Prostate gland (tissue), 1 donor: ENCODE measurements around the gene INPP4B.

Source experiments
- POLR2A ChIP-seq: fragments of 450-650 bp; IDR thresholded peaks from one replicate; pipeline ENCODE4 v1.6.1; 2016; ENCODE audit warnings: antibody characterized with exemption, mild to moderate bottlenecking
- POLR2AphosphoS5 ChIP-seq: sonication (generic); formaldehyde crosslinking; IDR thresholded peaks from one replicate; pipeline ENCODE4 v1.6.1; 2017; ENCODE audit warnings: antibody characterized with exemption

DNA sequence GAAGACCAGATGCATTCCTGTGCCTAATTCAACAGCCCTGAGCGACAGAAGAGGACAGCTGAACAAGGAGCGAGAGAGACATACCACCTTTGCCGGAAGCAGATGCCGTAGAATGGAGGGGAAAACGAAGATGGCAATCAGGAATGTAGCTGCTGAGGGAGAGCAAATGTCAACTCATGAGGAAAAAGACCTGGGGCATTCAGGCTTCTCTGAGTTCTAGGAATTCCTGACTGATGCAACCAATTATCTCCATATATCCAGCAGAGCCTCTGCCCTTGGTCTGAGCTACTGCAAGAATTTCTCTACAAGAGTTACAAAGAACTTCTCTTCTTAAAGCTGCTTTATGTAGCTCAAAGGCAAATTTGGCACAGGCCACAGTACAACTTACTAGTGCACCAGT, 40.5 kb upstream of the INPP4B start:
- TF ChIP-seq POLR2A (no peak), POLR2AphosphoS5 (no peak)
